NCI-H774 (cell line): Measurements from ENCODE around the gene EPB41L2.

Source experiments
- DNase-seq: peaks from one replicate; lab custom pipeline; 2025; lab: John Stamatoyannopoulos, UW

Gene EPB41L2

DNA sequence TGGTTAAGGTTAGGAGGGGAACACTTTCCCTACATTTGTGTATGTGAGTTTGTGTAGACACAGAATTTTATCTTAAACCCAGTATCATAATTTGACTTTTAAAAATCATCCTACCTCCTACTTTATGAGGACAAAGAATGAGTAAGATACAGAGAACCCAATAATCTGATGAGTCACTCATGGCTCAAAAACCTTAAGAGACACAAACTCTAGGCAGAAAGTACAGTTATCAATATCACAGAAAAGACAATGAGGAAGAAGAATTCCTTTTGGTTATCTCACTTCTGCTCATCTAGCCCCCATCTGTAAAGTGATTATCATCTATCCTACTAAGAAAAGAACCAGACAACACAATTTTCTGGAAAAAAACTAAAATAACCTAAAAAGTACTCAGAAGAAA lies 87.7 kb downstream of the EPB41L2 start:
- DNase-seq: no peak

DNA sequence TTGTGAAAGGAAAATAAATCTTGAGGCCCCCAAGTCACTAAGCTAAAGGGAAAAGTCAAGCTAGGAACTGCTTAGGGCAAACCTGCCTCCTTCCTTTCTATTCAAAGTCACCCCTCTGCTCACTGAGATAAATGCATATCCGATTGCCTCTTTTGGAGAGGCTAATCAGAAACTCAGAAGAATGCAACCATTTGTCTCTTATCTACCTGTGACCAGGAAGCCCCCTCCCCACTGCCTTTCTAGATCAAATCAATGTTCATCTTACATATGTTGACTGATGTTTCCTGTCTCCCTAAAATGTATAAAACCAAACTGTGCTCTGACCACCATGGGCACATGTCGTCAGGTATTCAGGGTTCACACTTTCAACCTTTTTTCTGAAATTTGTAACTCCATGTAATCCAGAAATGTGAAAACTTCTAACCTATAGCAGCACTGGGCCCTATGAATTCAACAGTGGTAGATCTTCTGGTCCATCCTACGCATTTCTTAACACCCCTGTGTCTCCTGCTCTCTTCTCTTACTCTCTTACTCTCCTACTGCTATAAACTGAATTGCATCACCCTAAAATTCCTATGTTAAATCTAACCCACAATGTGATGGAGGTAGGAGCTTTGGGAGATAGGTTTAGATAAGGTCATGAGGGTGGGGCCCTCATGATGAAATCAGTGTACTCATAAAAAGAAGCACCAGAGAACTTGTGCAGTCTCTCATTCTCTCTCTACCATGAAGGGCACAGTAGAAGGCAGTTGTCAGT lies 89.3 kb downstream of the EPB41L2 start:
- DNase-seq: no peak

DNA sequence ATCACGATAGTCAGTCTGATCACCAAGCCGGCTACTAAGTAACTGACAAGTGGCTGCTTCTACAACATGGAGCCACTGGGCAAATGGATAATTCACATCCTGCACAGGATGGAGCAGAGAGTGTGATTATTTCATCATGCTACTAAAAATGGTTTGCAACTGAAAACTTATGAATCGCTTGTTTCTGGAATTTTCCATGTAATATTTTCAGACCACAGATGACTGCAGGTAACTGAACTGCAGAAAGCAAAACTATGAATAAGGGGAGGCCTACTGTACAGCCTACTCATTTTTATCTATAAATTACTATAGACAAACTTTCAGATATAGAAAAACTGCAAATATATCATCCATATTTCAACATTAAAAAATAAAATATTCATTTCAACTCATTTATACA lies 91.5 kb downstream of the EPB41L2 start:
- no peak for DNase-seq

DNA sequence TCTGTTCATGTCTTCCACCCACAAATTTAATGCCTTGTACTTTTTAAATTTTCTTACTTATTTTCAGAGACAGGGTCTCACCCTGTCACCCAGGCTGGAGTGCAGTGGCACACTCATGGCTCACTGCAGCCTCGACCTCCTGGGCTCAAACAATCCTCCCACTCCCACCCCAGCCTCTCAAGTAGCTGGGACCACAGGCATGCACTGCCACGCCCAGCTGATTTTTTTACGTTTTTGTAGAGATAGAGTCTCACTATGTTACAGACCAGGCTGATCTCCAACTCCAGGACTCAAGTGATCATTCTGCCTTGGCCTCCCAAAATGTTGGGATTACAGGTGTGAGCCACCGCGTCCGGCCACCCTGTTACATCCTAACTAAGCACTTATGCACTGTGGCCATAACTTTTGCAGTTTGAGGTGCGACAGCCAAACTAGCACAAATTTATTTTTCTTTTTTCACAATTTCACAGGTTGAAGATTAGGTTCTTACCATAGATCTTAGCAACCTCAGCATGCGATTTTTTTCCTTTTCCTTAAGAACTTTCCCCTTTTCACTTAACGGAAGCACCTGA lies 92.1 kb downstream of the EPB41L2 start:
- no peak for DNase-seq

DNA sequence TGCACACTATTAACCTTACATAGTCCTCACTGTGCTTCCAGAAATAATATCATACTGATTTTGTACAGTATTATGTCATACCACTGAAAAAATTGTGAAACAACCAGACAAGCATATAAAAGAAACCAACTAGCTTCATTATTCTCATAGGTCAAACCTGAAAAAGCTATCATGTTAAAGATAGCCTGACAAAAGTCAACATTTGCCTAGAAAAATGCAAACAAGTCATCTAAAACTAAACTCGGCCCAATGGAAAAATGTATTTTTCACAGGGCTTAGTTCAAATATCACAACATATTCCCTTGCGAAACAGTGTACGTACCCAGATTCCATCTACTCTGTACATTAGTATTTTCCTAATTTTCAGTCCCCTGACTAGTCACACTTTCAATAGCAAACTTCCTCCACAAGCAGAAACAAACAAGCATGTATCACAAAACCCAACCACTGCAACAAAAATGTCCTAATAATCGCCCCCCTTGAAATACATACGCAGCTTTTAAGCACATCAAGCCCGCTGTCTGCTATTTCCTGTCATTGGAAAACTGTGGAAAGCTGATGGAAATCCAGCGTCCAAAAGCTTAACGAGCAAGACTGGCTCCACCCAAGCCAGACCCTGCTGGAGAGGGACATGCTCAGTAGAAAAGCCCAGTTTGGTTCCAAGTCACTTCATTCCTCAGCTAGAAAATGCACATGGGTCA lies 93.1 kb downstream of the EPB41L2 start:
- DNase-seq: no peak

DNA sequence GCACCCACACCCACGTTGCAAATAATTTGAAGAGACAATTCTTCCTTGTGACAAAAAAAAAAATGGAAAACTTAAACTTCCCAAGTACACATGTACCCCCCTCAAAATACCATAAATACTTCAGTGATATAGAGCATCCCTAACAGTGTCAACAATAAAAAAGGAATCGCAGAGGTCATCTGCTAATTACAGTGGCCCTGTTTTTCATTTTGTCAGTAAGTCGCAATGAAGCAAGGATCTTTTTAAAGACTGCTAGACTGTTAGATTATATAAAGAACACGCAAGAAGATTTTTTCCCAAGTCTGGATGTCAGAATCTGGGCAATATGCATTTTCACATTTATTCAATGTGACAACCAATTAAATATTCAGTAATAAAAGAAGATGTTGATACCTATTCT lies 93.9 kb downstream of the EPB41L2 start:
- no peak for DNase-seq

DNA sequence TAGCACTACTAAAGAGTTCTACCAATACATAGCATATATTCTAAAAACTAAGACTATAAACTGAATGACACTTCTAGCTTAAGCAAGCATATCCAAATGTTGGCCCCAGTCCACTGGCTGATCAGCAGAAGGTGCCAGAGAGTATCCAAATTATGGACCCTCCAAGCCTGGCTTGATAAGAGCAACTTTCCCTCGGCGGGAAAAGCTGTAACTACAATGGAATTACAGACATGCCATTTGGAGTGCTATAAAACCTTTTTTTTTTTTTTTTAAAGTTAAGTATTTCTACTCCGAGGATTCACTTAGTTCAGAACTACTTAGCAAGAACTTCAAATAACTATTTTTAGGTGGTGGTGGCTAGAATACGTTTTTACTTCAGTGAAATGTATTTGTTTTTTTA lies 94.6 kb downstream of the EPB41L2 start:
- no peak for DNase-seq

DNA sequence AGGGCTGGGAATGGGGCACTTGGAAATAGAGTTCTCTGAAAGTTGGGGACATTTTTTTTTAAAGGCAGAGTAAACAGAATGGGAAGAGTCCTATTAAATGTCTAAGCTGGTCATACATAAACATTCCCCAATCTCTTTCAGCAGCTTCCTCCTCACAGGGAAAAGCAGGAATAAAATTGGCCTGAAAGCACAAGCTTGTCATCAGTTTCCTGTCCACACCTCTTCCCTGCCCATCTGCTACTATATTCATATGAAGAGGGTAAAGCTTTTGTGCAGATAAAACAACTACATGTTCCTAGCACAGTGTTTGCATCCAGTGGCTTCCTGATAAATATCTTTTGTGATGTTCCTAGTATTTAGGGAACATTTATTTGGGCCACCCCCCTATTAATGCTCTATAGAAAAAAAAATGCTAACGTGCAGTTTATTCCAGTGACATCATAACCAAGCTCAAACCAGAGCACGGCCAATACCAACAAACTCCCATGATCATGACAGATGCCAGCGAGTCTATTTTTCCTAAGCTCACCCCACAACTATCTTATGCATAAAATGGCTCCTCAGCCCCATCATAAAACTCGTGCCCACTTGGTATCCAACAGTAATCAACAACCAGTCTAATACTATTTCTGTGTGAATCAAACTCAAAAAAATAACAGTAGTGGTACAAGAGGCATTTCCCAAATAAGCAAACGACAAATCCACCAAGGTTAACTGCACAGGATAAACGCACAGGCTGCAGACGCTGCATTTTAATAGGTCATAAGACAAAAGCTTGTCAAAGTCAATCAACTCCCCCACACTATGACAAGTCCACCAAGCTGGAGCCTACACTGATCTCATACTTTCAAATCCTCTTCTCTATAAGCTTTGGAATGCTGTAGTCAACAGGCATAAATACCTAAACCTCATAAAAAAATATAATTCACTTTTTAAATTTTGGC lies 95.3 kb downstream of the EPB41L2 start:
- no peak for DNase-seq

DNA sequence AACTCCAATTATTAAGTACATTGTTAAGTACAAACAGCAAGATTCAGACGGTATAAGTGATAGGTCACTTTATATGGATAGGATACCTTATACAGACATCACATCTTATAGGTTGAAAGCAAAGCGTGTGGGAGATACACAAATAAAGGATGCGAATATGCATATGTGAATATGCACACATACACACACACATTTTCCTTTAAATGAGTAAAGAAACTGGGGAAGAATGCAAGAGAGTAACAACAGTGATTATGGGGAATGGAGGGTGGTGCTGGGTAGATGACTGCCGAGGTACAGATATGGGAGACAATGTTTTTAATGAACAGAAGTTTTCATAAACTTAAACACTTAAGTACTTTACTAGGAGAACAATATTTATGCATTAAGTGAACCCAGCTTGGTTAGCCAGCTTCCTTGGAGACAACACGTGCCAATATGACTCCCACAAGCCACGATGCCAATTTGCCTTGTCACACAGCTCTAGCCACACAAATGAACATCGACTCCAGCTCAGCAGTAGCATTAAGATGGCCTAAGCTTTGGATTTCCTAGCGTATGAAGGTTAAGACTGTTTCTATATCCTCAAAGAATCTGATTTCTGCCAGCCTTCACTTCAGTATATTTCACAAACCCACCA lies 96.6 kb downstream of the EPB41L2 start:
- DNase-seq: no peak

DNA sequence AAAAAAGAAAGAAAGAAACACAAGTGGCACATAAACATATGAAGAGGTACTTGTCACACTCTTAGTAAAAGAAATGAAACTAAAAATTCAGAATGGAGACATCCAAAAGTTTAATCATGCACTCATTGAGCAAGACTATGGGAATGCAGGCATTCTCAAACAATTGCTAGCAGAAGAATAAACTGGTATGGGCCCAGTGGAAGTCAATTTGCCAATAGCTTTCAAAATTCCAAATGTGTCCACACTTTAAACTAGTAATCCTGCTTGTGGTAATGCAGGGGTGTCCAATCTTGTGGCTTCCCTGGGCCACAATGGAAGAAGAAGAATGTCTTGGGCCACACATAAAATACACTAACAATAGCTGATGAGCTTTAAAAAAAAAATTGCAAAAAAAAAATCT lies 97.4 kb downstream of the EPB41L2 start:
- no peak for DNase-seq

DNA sequence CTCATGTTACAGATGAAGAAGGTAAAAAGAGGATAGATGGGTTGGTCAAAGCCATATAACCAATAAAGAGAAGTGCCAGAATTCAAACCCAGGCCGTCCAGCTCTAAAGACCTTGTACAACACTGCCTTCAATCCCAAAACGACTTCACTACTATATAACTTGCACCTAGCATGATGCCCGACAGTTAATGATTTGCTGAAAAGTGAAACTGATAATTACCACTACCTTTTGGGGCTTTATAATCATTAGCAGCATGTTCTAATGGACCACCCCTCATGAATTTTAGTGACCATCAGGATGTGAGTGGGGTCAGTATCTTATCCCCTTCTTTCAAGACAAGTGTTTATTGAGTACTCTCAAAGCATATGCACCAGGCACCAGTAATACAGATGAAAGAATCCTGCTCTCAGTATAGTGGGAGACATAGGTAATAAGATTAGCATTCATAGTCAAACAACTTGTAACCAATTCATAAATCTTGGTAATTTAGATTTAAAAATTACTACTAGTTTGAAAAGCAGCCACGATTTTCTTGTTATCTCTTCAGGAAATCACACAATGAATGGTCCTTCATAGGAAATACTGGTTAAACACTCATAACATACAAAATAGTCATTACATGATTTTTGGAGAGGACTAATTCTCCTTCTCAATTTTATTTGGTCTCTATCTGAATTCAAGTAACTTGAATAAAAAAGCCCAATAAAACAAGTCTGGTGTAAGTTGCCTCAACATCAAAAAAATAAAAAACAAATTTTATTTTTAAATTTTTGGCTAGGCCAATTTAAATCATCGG lies 98.0 kb downstream of the EPB41L2 start:
- DNase-seq: no peak

DNA sequence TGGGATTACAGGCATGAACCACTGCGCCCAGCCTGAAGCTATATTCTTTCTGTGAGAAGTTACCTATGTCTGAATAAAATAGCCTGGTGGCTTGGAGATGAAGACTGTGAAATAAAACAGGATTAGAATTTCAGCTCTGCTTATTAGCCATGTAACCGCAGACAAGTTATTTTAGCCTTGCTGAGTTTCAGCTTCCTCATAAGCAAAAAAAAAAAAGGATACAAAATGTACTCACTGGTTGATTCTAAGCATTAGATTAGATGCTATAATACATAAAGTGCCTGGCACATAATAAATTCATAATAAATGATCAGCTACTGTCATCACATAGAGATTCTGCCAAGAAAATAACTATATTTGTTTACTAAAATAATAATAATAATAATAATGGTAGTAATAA lies 98.8 kb downstream of the EPB41L2 start:
- no peak for DNase-seq

DNA sequence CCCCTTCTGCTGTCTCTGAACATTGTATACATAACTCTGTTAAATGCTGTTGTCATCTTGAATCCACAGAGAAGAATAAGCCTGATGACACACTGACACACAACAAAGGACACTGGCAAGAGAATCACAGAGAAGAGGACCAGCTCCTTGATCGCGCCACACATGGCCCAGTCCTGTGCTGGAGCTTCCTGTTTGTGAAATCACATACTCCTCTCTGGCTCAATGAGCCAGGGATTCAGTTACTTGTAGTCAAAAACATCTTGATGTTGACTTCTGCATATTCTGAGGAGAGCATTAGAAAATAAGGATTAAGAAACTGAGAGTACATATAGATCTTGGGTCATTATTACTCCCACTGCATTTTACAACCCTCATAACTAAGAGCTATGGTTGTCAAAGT lies 100.1 kb downstream of the EPB41L2 start:
- DNase-seq: no peak

DNA sequence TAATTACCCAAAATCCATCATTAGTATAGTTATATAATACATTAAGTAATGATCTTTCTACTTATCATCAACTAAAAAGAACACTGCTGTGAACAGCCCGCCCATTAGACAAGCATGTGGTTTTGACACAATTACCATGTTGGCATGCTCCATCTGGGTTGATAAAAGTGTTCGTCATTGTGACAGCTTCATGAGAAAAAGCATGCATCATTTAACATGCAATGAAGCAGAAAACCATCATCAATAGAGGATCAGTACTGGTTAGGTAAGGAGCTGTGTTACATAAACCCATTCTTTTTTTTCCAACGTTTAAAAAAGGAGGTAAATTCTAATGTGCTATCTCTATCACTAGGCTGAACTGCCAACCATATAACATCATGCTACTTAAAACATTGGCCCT lies 101.9 kb downstream of the EPB41L2 start:
- no peak for DNase-seq

DNA sequence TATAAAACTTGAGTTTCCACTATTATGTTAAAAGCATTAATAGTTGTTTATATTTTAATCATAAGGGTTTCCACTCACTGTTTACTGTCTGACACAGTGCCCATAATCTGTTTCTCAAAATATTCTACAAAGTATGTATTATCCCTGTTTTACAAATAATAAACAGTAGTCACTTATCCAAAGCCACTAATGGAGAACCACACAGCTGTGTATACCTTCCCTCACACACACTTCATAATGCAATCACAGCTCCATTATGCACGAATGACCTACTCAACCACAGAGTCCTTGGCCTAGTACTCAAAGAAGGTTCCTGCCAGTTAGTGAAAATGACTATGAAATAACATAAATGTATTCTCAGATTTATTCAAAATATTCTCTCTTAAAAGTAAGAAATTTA lies 103.1 kb downstream of the EPB41L2 start:
- no peak for DNase-seq

DNA sequence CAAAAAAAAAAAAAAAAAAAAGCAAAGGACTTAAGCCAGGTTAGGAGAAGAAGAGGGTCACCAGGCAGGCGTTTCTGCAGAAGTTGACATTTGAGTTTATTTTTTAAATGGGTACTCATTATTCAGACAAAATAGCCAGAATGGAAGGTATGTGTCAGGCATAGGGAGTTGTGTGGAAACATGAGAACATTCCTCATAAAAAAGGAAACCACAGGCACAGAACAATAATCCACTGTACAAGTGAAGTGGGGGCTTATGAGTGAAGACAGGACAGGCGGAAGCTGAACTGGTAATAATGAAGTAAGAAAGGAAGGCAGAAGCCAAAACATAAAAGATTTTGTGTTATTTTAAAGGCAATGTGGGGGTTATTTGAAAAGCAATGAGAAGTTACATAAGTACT lies 104.6 kb downstream of the EPB41L2 start:
- no peak for DNase-seq

DNA sequence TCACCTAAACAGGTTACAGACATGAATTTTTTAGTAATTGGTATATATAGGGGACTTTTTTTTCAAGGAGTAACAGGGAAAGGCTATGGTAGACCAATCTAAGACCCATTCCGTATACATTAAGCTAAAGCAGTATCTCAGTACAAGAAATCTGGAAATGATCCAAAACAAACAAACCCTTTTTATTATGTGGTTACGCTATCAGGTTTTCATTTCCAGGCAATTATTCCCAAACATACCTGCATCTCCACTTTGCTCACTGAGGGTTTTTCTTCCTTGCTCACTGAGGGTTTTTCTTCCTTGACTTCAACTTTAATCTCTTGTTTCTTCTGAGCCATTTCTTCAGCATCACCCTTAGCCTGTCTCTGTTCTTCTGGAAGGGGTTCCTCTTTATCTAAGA lies 107.3 kb downstream of the EPB41L2 start:
- no peak for DNase-seq

DNA sequence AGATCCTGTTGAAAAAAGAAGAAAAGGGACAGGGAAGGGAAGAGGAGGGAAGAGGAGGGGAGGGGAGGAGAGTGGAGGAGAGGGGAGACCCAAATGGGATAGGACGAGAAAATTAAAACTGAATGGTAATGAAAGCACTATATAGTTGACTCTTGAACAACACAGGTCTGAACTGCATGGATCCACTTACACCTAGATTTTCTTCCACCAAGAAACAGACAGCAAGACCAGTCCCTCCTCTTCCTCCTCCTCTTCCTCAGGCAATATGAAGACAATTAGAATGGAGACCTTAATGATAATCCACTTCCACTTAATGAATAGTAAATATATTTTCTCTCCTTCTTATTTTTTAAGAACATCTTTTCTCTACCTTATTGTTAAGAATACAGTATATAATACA lies 113.5 kb downstream of the EPB41L2 start:
- no peak for DNase-seq

DNA sequence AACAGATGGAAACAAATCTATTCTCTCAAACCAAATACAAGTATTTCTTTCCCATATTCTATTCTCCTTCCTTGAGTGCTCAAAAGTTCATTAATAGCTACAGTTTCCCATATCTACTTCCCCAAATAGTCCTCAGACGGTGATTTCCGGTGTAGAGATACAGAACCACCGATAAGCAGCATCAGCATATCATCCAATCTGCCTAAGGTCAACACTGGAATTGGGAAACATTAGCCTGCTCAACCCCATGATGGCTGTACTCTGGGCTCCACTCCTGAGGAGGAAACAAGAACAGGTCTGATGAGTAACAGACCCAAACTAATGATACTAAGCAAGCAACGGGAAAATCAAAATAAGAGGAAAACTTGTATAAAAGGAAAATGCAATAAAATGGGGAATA lies 115.6 kb downstream of the EPB41L2 start:
- DNase-seq: no peak

DNA sequence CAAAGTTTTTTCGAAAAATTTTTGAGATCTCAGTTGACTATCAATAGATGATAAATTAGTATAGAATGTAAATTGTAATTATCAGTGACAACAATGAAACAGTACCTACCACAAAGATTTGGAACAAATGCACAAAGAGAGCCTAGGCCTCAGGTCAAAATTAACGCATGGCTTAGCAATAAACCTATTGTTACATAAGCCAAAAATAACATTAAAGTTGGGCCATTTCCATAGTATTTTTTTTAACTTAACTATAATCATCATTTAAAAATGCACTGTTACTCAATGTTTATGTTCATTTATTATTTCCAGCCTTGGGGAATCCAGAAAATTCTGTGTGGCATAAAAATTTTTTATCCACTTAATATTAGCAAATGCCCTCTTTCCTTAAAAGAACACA lies 117.0 kb downstream of the EPB41L2 start:
- no peak for DNase-seq

DNA sequence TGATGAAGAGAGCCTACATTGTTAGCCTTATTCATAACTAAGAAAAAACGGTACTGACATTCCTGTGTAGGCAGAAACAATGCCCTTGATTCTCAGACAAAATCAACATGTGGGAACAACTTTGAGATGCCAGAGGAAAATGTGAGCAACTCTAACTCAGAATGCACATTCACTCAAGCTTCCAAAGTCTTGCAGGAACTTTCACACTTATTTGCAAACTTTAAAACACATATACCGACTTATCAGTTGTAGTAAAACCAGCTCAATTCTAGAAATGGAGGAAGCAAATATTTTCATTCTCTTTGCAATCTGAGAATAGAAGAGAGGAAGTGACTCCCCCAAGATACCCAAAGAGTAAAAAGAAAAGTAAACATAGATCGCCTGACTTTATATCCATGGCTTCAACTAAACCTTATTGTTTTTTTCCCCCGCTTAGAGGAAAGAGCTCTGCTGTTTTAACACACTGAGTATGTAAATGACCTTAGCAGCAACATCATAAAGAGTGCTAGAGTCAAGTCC lies 117.6 kb downstream of the EPB41L2 start:
- no peak for DNase-seq
